GM12878 (cell line): ENCODE data around the gene PMPCA. TPM values are rescaled to one million over a fixed set of nuclear protein-coding genes. Genes with fewer than 3 reads are reported as not detected.

Source experiments
- ATAC-seq: fragments of 200-7000 bp; cut with Tn5 transposase; 3 replicates; pipeline ENCODE4 v1.9.1; 2020; ENCODE audit warnings: mild to moderate bottlenecking, moderate library complexity
- BruUV-seq: library from RNA; stranded (reverse); fragments of 400-500 nt; replicated peaks from 2 replicates; lab custom pipeline; 2021; lab: Mats Ljungman, UMichigan
- CTCF ChIA-PET: fragments of 300-600 bp; sonication (Branson Sonifier 250); formaldehyde crosslinking; extraction: SDS; loops from one replicate; lab custom pipeline; 2021; ENCODE audit warnings: inconsistent platforms; lab: Yijun Ruan, JAX
- POLR2A ChIA-PET: fragments of 350-600 bp; formaldehyde crosslinking; extraction: SDS; loops from one replicate; lab custom pipeline; 2021; ENCODE audit warnings: inconsistent platforms; lab: Charles Lee
- RAD21 ChIA-PET: fragments of 300-600 bp; sonication (Branson Sonifier 250); formaldehyde crosslinking; loops from one replicate; lab custom pipeline; 2023; ENCODE audit warnings: antibody characterized with exemption; ENCODE audit not compliant: unreplicated experiment; lab: Charles Lee
- SMC1A ChIA-PET: fragments of 300-600 bp; sonication (Branson Sonifier 250); formaldehyde crosslinking; loops from one replicate; lab custom pipeline; 2023; ENCODE audit not compliant: unreplicated experiment, uncharacterized antibody; lab: Charles Lee
- DNase-seq: peaks from one replicate; pipeline ENCODE4 v3.0.0-alpha.2; 2011; ENCODE audit warnings: low read depth, low spot score
- FAIRE-seq: peaks from 3 replicates; lab custom pipeline; 2011; peaks lifted over from hg19 to GRCh38; lab: Jason Lieb, UNC
- H2AFZ ChIP-seq: 2 replicates; pipeline ENCODE4 v1.6.0; 2011; ENCODE audit warnings: low read depth, low read length, control low read depth; ENCODE audit not compliant: control insufficient read depth
- H3K27ac ChIP-seq: 2 replicates; pipeline ENCODE4 v1.5.1; 2011; ENCODE audit warnings: control low read depth; ENCODE audit not compliant: control insufficient read depth, insufficient read depth
- H3K27me3 ChIP-seq, 2 experiments: replicated peaks in 1 of 2; 2 replicates each; pipeline versions ENCODE4 v1.6.0 to v1.6.1; 2011; ENCODE audit warnings: low read length in 1 of 2; ENCODE audit not compliant: control insufficient read depth in 2 of 2, insufficient read depth in 2 of 2
- H3K36me3 ChIP-seq, 2 experiments: 2 replicates each; pipeline ENCODE4 v1.5.1; 2011; ENCODE audit warnings: low read length in 1 of 2; ENCODE audit not compliant: control insufficient read depth in 2 of 2, insufficient read depth in 2 of 2
- H3K4me1 ChIP-seq: 2 replicates; pipeline ENCODE4 v1.6.1; 2011; ENCODE audit warnings: mild to moderate bottlenecking, low read length, moderate library complexity, mixed read lengths; ENCODE audit not compliant: control insufficient read depth, insufficient read depth
- H3K4me2 ChIP-seq: 2 replicates; pipeline ENCODE4 v1.6.0; 2011; ENCODE audit warnings: control low read depth; ENCODE audit not compliant: control insufficient read depth, insufficient read depth
- H3K4me3 ChIP-seq: fragments of 200-600 bp; sonication (generic); 2 replicates; pipeline ENCODE4 v1.5.1; 2016
- H3K79me2 ChIP-seq: 2 replicates; pipeline ENCODE4 v1.6.0; 2011; ENCODE audit warnings: low read length; ENCODE audit not compliant: control insufficient read depth, insufficient read depth
- H3K9ac ChIP-seq: 2 replicates; pipeline ENCODE4 v1.8.0; 2011; ENCODE audit warnings: low read length, control low read depth, mixed read lengths; ENCODE audit not compliant: control insufficient read depth, insufficient read depth
- H3K9me3 ChIP-seq: replicated peaks from 3 replicates; pipeline ENCODE4 v1.5.1; 2011; ENCODE audit warnings: mild to moderate bottlenecking, low read length; ENCODE audit not compliant: control insufficient read depth, insufficient read depth
- H4K20me1 ChIP-seq: 2 replicates; pipeline ENCODE4 v1.6.0; 2011; ENCODE audit not compliant: control insufficient read depth, insufficient read depth
- ATF3 ChIP-seq: IDR thresholded peaks from 2 replicates; pipeline ENCODE4 v1.6.1; 2011; ENCODE audit warnings: low read depth, mild to moderate bottlenecking, low read length, moderate library complexity, borderline replicate concordance; ENCODE audit errors: extremely low read depth
- CHD2 ChIP-seq: IDR thresholded peaks from 2 replicates; pipeline ENCODE4 v1.6.1; 2011; ENCODE audit warnings: low read depth, low read length, improper control_type of control experiment, borderline replicate concordance
- CREM ChIP-seq: IDR thresholded peaks from 2 replicates; pipeline ENCODE4 v1.6.1; 2014; ENCODE audit warnings: antibody characterized with exemption, low read depth
- ESRRA ChIP-seq: IDR thresholded peaks from 2 replicates; pipeline ENCODE4 v1.6.1; 2012; ENCODE audit warnings: mild to moderate bottlenecking, low read length, improper control_type of control experiment
- MEF2B ChIP-seq: fragments of 450-650 bp; IDR thresholded peaks from 2 replicates; pipeline ENCODE4 v1.6.1; 2018; ENCODE audit warnings: mild to moderate bottlenecking, moderate library complexity; ENCODE audit not compliant: partially characterized antibody, poor library complexity, severe bottlenecking
- NR2C2 ChIP-seq: IDR thresholded peaks from 2 replicates; pipeline ENCODE4 v1.6.1; 2011; ENCODE audit warnings: borderline replicate concordance, low read depth; ENCODE audit not compliant: control insufficient read depth, insufficient read length
- PAX8 ChIP-seq: fragments of 450-650 bp; IDR thresholded peaks from 2 replicates; pipeline ENCODE4 v1.6.1; 2017; ENCODE audit warnings: mild to moderate bottlenecking, moderate library complexity
- POLR2A ChIP-seq: IDR thresholded peaks from 2 replicates; pipeline ENCODE4 v1.6.1; 2011; ENCODE audit warnings: low read depth, mild to moderate bottlenecking, low read length
- TCF3 ChIP-seq: IDR thresholded peaks from 2 replicates; pipeline ENCODE4 v1.6.1; 2012; ENCODE audit warnings: low read depth, mild to moderate bottlenecking, low read length, borderline replicate concordance; ENCODE audit not compliant: insufficient read depth
- ZNF592 ChIP-seq: fragments of 450-650 bp; IDR thresholded peaks from 2 replicates; pipeline ENCODE4 v1.6.1; 2017; ENCODE audit warnings: mild to moderate bottlenecking, moderate library complexity
- WGBS: methylation state at CpG from one replicate; pipeline ENCODE4 v1.1.6; 2016; ENCODE audit warnings: low lambda C conversion rate; ENCODE audit not compliant: insufficient replicate concordance, insufficient coverage; ENCODE audit errors: missing lambda C conversion rate; 5-methylcytosine and 5-hydroxymethylcytosine counted together
- in situ Hi-C: fragments of 300-500 bp; cut with MboI; formaldehyde crosslinking; loops from 9 replicates; pipeline ENCODE4 v1.14.3; 2018; ENCODE audit warnings: mixed read lengths
- intact Hi-C: fragments of 100-400 bp; cut with micrococcal nuclease; formaldehyde crosslinking; loops from one replicate; pipeline ENCODE4 v1.14.2; 2022; ENCODE audit not compliant: unreplicated experiment
- polyA plus RNA-seq, 11 experiments: library from polyadenylated mRNA; depleted of rRNA in 4 of 11; unstranded in 6 of 11; stranded (reverse) in 5 of 11; fragments of >200 nt; fragmentation: Nextera tagmentation in 4 of 11; fragmentation: Illumina TruSeq in 1 of 11; extraction: Ambion mirVana in 4 of 11; extraction: Trizol in 1 of 11; gene quantifications; 1 replicate in 1 of 11; 2 replicates in 10 of 11; pipeline versions ENCODE4 v1.2.1 to v1.2.3, GENCODE V29; 2011 to 2016; ENCODE audit warnings: inconsistent platforms in 2 of 11, missing spikeins in 2 of 11, low read depth in 1 of 11
- total RNA-seq, 4 experiments: library from RNA; depleted of rRNA in 3 of 4; stranded (reverse); fragments of >200 nt in 3 of 4; fragmentation: Illumina TruSeq in 1 of 4; extraction: Trizol in 1 of 4; gene quantifications; 2 replicates each; pipeline versions ENCODE4 v1.2.1 to v1.2.3, GENCODE V29; 2013 to 2021

PMPCA gene
- total and polyA plus RNA-seq, 10 of the 15 experiments (the other 5 are each of a cell fraction or from before 2014, with no cell fraction given), result 8.1 to 137 (median 75.7) TPM

GRCh38 chr9:136378170-136379002, 32.1 kb upstream of the PMPCA start (continued):
- no peak for TF ChIP-seq TCF3

GRCh38 chr9:136379003-136379287, 31.5 kb upstream of the PMPCA start:
- in situ Hi-C loops, result no loop called here
- H3K27me3 ChIP-seq, result no peaks in the 10 kb centered on the region
- H3K4me3 ChIP-seq, result no peak overlapping the region
- H3K4me1 ChIP-seq, result no peaks in the 10 kb centered on the region
- H3K79me2 ChIP-seq, result no peaks in the 10 kb centered on the region
- TF ChIP-seq PAX8 (no peak), CHD2 (no peak), POLR2A (no peak)
- no peak for ATAC-seq
- no peak overlapping the region for H2AFZ ChIP-seq
- WGBS, result 98% methylated on average over 15 of the region's 18 CpGs
- DNase-seq, result no peak
- H3K27ac ChIP-seq, result no peak overlapping the region
- intact Hi-C loops, result no loop called here
- H3K4me2 ChIP-seq, result no peak overlapping the region
- ChIA-PET SMC1A (no interaction called here), RAD21 (no interaction called here), CTCF (no interaction called here), POLR2A (no interaction called here)
- H4K20me1 ChIP-seq, result no peaks in the 10 kb centered on the region
- no peaks in the 10 kb centered on the region for H3K9me3 ChIP-seq
- peaks cover 0 to 34% of the 10 kb centered on the region in 2 experiments; a peak in 3 of 4 replicates for H3K36me3 ChIP-seq
- BruUV-seq, result no TSS peak
- H3K9ac ChIP-seq, result no peak overlapping the region
- FAIRE-seq, result no peak

- no peak overlapping the region for H2AFZ ChIP-seq
- POLR2A ChIA-PET, result no interaction called here
- FAIRE-seq (no peak), DNase-seq (no peak), ATAC-seq (no peak)
- H3K9me3 ChIP-seq, result no peaks in the 10 kb centered on the region
- RAD21 ChIA-PET, result no interaction called here
- 91% methylated on average over 11 of the region's 11 CpGs for WGBS
- H3K27me3 ChIP-seq, result no peaks in the 10 kb centered on the region
- in situ Hi-C loops (no loop called here), intact Hi-C loops (no loop called here)
- no peak overlapping the region for H3K27ac ChIP-seq
- no peaks in the 10 kb centered on the region for H3K79me2 ChIP-seq
- CTCF ChIA-PET, result no interaction called here
- H3K4me2 ChIP-seq, result no peak overlapping the region
- no peak overlapping the region for H3K4me3 ChIP-seq
- BruUV-seq, result no TSS peak
- peaks cover 0 to 34% of the 10 kb centered on the region in 2 experiments; a peak in 3 of 4 replicates for H3K36me3 ChIP-seq
- H3K4me1 ChIP-seq, result no peaks in the 10 kb centered on the region
- H4K20me1 ChIP-seq, result no peaks in the 10 kb centered on the region
- no peak overlapping the region for H3K9ac ChIP-seq
- SMC1A ChIA-PET, result no interaction called here
- TF ChIP-seq NR2C2 (no peak), ESRRA (no peak), CREM (no peak), MEF2B (no peak), ZNF592 (no peak), ATF3 (no peak)
Measured at GRCh38 chr9:136379401-136379800, 31.1 kb upstream of the PMPCA start.
